Loucy (cell line): ENCODE measurements around the gene HBM.

Experiments used
- CTCF ChIP-seq: fragments of 200-600 bp; sonication (generic); conservative IDR thresholded peaks from 2 replicates; pipeline ENCODE4 v1.5.1; 2014; ENCODE audit warnings: mild to moderate bottlenecking, antibody characterized with exemption, low read length
- EZH2phosphoT487 ChIP-seq: fragments of 200-600 bp; IDR thresholded peaks from 2 replicates; pipeline ENCODE4 v1.6.1; 2018; ENCODE audit warnings: antibody characterized with exemption, mild to moderate bottlenecking, moderate library complexity, borderline replicate concordance

- TF ChIP-seq CTCF, result no peak
- no peak for TF ChIP-seq EZH2phosphoT487
Measured at GRCh38 chr16:140175-140857, 25.5 kb upstream of the HBM start.
